Right hindlimb (tissue), 1 donor: ENCODE measurements around the gene FITM1.
A peak's percentile ranks its signal among the peaks of the same experiment; 100 is the strongest.

Source experiments
- DNase-seq: peaks from one replicate; pipeline ENCODE4 v3.0.0-alpha.2; 2018

Gene FITM1

GRCh38 chr14:24141097-24141880 is 10.8 kb downstream of the FITM1 start, which contains the start of gene EMC9:
Gene EMC9 (minus strand): TSS chr14:24141591. CDS start chr14:24141304, 287 bp downstream.
- DNase-seq, result peak; percentile 100

- DNase-seq, result no peak
Observed at GRCh38 chr14:24143511-24143910, 13.1 kb downstream of the FITM1 start.

- no peak for DNase-seq
Observed at GRCh38 chr14:24144451-24144850, 14.0 kb downstream of the FITM1 start.

- no peak for DNase-seq
Observed at GRCh38 chr14:24145219-24145618, 14.8 kb downstream of the FITM1 start.

GRCh38 chr14:24145690-24146452 is 15.4 kb downstream of the FITM1 start:
- no peak for DNase-seq

- DNase-seq, result peak; percentile 98
Observed at GRCh38 chr14:24146453-24146977, 16.1 kb downstream of the FITM1 start, which contains the start of gene PSME2. Gene PSME2 (minus strand): TSS chr14:24146610. CDS start chr14:24146581, 29 bp downstream.

GRCh38 chr14:24146978-24147760 is 16.7 kb downstream of the FITM1 start, which contains the start of gene RNF31:
Gene RNF31 (plus strand): TSS chr14:24147498. CDS start chr14:24147699, 201 bp downstream.
- peak; percentile 98 for DNase-seq

- DNase-seq, result no peak
Observed at GRCh38 chr14:24147761-24148428, 17.4 kb downstream of the FITM1 start.

- DNase-seq, result no peak
Observed at GRCh38 chr14:24149302-24149969, 19.0 kb downstream of the FITM1 start.

GRCh38 chr14:24150061-24150460 is 19.6 kb downstream of the FITM1 start:
- no peak for DNase-seq

GRCh38 chr14:24150567-24150966 is 20.1 kb downstream of the FITM1 start:
- DNase-seq, result no peak

GRCh38 chr14:24150993-24151392 is 20.5 kb downstream of the FITM1 start:
- DNase-seq, result no peak

GRCh38 chr14:24151404-24152080 is 21.1 kb downstream of the FITM1 start:
- DNase-seq, result no peak

GRCh38 chr14:24155100-24155499 is 24.6 kb downstream of the FITM1 start:
- no peak for DNase-seq

GRCh38 chr14:24156840-24157239 is 26.4 kb downstream of the FITM1 start:
- no peak for DNase-seq

GRCh38 chr14:24157331-24157730 is 26.9 kb downstream of the FITM1 start:
- DNase-seq, result no peak

- no peak for DNase-seq
Observed at GRCh38 chr14:24159777-24160498, 29.5 kb downstream of the FITM1 start.

- DNase-seq, result no peak
Observed at GRCh38 chr14:24160499-24160849, 30.0 kb downstream of the FITM1 start.

GRCh38 chr14:24160850-24161804 is 30.7 kb downstream of the FITM1 start, which contains the start of gene IRF9:
Gene IRF9 (plus strand): TSS chr14:24161265. CDS start chr14:24162145, 880 bp downstream.
- DNase-seq, result peak; percentile 95
